H7 (cell line): ENCODE data around the gene ZSWIM6. TPM values are rescaled to one million over a fixed set of nuclear protein-coding genes. Genes with fewer than 3 reads are reported as not detected.
"Not testable (repeated sequence)": the region's sequence is repeated elsewhere in the genome, so short reads cannot be mapped to it uniquely, and the experiment has no call there.

Experiments
- DNase-seq: peaks from one replicate; pipeline ENCODE4 v3.0.0; 2012
- H3K27me3 ChIP-seq: 2 replicates; pipeline ENCODE4 v1.6.0; 2011; ENCODE audit warnings: mild to moderate bottlenecking, low read length; ENCODE audit not compliant: control insufficient read depth, insufficient read depth
- H3K36me3 ChIP-seq: replicated peaks from 2 replicates; pipeline ENCODE4 v1.5.1; 2011; ENCODE audit warnings: low read length; ENCODE audit not compliant: control insufficient read depth, insufficient read depth
- H3K4me3 ChIP-seq: 2 replicates; pipeline ENCODE4 v1.5.1; 2011; ENCODE audit warnings: low read depth, mild to moderate bottlenecking, control low read depth, low read length, moderate library complexity; ENCODE audit not compliant: insufficient read depth
- total RNA-seq: library from RNA; depleted of rRNA; stranded (reverse); fragments of >200 nt; shearing (Covaris generic); gene quantifications from 2 replicates; pipeline ENCODE4 v1.2.3, GENCODE V29; 2014

The ZSWIM6 gene
- total RNA-seq, 1 experiment from 2014 or later, result 9.1 TPM

DNA sequence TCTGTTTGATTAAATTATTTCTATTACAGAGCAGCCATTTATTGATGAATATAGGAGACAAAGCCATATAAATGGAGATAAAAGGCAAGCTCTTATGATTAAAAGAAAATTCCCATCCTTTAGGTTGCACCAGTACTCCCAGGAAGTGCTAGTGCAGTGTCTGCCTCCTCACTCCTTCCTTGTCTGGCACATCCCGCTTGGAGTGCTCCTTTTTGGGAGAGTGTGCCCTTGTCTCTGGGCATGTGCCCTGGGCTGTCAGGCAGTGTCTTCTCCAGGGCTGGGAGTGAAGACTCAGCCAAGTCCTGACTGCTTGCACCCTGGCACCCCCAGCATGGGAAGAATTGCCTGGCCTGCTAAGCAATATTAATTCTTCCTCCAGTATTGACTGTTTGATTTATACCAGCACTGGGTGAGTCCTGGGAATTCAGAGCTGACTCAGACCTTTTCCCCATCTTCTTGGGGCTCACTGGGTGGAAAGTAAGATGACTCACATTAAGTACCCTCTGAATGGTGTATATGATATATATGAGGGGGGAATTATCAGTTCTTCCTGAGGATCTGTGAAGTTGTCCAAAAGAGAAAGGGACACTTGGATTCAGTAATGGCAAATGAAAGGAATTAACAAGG lies 62.1 kb downstream of the ZSWIM6 start:
- H3K4me3 ChIP-seq, result no peak overlapping the region
- DNase-seq, result no peak
- no peaks in the 10 kb centered on the region for H3K27me3 ChIP-seq
- H3K36me3 ChIP-seq, result no peaks in the 10 kb centered on the region

DNA sequence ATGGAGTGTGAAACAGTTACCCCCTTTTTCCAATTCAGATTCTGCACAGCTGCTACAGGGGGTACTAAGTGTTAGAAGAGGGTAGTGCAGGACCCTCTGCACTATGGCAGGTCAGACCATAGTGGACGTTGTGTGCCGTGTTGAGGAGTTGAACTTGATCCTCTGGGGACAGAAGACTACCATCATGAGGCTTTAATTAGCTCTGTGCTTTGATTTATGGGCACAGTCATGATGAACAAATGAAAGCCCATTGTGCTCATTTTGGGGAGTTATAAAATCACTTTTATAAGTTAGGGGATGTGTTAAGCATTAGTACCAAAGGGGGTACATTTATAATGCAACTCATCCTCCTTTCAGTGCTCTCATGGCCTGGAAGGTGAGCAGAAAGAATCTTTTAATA lies 62.7 kb downstream of the ZSWIM6 start:
- DNase-seq, result no peak
- Histone ChIP-seq H3K36me3 (no peaks in the 10 kb centered on the region), H3K4me3 (no peak overlapping the region), H3K27me3 (no peaks in the 10 kb centered on the region)

DNA sequence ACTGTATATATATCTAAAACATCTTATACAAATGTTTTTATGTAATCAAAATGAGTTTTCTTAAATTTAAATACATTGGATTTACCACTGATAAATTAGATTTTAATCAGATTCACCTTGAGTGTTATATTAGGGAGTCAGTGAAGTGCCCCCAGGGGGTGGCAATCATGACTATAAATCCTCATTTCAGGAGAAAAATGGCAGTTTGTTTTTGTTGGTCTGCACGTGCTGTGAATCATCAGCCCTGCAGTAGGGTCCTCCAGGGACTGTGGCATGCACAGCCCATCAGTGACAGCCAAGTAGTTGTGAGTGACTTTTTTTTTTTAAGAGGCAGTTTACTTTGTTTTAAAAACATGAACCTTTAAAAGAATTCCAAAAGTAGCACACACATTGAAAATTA lies 65.2 kb downstream of the ZSWIM6 start:
- no peak for DNase-seq
- no peak overlapping the region for H3K4me3 ChIP-seq
- no peaks in the 10 kb centered on the region for H3K36me3 ChIP-seq
- no peaks in the 10 kb centered on the region for H3K27me3 ChIP-seq

DNA sequence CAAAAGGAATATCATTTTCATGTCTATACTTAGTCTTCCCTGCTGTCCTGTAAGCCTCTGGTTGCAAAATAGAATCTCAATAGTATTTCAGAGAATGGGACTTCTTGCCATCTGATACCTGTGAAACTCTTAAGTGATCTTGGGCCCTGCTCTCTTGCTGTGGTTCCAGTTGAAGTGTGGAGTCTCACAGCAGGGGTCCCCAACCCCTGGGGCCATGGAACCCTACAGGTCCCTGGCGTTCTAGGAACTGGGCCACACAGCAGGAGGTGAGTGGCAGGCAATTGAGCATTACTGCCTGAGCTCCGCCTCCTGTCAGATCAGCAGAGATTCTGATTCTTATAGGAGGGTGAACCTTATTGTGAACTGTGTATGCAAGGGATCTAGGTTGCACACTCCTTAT lies 65.9 kb downstream of the ZSWIM6 start:
- Histone ChIP-seq H3K4me3 (no peak overlapping the region), H3K27me3 (no peaks in the 10 kb centered on the region), H3K36me3 (no peaks in the 10 kb centered on the region)
- no peak for DNase-seq

DNA sequence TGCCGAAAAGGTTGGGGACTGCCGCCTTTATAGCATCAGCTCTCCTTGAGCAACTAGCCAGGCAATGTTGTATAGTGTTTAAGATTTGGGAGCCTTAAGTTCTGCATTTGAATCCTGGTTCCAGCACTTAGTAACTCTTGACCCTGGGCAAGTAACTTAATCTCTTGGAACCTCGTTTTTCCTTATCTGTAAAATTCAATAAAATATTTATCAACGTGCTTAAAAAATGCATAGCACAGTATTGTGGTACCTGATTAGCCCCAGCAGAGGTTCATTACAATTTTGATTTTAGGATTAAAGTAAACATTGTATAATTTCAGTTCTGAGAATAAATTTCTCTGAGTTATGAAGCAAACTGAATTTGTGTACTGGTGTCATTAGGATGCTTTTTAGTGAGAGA lies 66.4 kb downstream of the ZSWIM6 start:
- H3K36me3 ChIP-seq, result no peaks in the 10 kb centered on the region
- no peaks in the 10 kb centered on the region for H3K27me3 ChIP-seq
- no peak overlapping the region for H3K4me3 ChIP-seq
- DNase-seq, result no peak

GRCh38 chr5:61399679-61400078 lies 67.6 kb downstream of the ZSWIM6 start:
- H3K36me3 ChIP-seq, result no peaks in the 10 kb centered on the region
- no peak overlapping the region for H3K4me3 ChIP-seq
- no peak for DNase-seq
- no peaks in the 10 kb centered on the region for H3K27me3 ChIP-seq

DNA sequence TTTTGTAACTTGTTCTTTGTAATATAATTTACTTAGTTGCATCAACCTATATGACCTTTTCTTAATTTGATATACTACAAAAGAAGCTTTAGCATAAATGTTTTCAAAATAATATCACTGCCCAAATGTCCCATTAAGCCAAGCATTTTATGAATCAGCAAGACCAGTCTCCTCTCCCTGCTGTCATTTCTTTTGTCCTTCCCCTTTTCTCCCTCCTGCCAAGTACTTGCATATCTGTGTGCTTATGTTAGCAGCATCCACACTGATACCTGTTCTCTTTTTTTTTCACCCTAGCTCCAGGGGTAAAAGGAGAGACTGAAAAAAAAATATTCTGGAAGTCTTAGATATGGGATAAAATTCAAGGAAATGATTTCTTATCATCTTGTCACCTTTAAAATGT lies 69.7 kb downstream of the ZSWIM6 start:
- DNase-seq, result peak; percentile 42
- Histone ChIP-seq H3K4me3 (no peak overlapping the region), H3K27me3 (no peaks in the 10 kb centered on the region), H3K36me3 (no peaks in the 10 kb centered on the region)

DNA sequence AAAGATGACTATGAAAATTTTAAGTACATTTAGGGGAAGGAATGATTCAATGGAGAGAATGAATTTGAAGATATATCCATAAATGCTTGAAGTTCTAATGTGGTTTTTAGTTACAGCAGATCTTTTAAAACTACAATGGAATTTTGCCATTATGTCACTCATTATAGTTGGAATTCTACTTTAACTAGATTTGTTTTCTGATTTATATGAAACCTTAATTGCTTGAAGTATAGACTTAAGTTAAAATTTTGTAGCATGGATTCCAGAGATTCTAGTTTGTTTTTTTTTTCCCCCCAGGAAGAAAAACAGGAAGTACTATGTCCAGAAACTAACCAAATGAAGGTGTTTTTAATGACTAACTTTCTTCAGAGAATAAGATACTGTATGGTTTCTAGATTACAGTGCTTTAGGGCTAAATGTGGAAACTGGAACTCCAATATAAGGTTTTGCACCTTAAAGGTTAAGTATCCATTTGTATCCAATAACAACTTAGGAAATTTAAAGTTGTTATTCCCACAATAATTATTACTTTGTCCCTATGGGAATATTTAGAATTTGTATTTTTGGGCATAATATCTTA lies 70.3 kb downstream of the ZSWIM6 start:
- no peak for DNase-seq
- Histone ChIP-seq H3K4me3 (no peak overlapping the region), H3K27me3 (no peaks in the 10 kb centered on the region), H3K36me3 (no peaks in the 10 kb centered on the region)

DNA sequence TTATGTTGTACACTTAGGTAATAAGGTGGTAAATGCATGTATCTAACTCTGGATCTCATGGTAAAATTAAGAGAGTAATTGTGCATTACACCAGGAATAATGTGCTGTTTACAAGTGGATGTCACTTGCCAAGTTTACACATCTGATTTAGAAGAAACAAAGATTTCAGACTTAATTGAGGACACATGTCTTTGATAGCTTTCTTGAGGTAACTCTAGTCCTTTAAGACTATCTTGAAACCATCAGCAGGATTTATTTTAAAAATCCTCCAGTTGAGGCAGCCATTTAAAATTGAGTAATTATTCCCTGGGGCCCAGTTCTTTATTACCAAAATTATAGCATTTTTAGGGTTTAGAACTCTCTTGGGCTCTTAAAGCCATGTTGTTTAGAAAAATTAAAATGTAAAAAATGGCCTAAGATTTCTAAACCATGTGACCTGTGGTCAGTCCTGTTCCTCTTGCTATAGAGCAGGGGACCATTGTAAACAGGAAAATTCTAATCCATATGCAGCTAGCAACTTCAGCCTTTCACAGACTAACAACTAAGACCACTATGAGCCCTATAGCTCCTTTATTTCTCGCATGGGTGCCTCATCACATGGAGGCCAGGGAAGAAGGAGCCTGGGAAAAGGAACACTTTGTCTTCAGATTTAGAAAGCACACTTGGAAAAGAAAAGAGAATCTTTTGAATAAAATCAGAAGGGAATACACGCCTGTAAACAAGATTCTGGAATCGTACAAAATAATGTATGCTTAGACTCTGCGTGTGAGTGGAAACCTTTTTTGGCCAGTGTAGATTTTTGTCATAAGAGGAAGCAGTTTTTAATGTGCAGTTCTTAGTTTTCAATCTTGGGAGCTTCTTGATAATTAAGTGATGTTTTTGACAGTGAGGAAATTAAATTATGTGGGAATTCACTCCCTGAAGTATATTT lies 71.2 kb downstream of the ZSWIM6 start:
- no peak for DNase-seq
- H3K27me3 ChIP-seq, result no peaks in the 10 kb centered on the region
- no peaks in the 10 kb centered on the region for H3K36me3 ChIP-seq
- no peak overlapping the region for H3K4me3 ChIP-seq

DNA sequence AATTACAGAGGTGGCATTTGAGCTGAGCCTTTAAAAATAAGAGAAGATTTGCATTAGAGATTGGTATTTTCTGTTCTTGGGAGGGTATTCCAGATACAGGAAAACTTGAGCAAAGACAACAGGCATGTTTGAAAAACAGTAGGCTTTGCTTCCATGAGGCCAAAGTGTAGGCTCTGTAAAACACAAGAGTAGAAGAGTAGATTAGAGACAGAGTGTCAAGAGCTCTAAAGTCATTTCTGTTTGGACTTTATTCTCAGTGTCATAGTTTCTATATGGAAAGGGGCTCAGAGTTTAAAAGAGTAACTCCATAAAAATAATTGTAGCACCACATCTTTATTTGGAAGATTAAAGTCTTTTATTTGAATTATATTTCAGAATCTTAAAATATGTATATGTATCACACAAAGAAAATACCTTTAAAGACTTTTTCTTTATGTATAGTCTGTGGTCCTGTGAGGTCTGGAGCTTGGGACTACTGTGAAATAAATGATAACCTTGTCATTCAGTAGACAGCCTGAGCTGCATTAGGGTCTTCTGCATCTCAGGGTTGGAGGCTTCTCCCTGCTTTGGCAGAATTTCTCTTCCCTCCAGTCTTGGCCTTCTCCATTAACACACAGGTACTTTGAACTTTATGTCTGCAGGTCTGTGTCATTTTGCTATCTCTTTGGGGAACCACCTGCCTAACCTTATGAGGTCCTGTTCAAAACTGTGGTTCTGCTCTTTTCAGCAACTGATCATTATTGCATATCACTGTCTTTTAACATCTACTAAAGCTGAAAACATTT lies 73.6 kb downstream of the ZSWIM6 start:
- DNase-seq, result no peak
- H3K4me3 ChIP-seq, result no peak overlapping the region
- no peaks in the 10 kb centered on the region for H3K36me3 ChIP-seq
- H3K27me3 ChIP-seq, result no peaks in the 10 kb centered on the region

DNA sequence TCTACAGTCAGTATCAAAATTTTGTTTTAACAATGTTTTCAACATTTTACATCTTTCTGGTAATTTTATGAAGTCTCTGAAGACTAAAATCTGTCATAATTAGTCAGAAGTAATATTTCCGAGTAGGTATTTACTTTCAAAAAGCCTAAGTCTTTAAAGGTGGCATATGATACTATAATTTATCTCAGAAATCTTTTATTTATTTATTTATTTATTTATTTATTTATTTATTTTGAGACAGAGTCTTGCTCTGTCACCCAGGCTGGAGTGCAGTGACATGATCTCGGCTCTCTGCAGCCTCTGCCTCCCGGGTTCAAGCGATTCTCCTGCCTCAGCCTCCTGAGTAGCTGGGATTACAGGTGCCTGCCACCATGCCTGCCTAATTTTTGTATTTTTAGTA lies 74.4 kb downstream of the ZSWIM6 start:
- DNase-seq, H3K27me3 ChIP-seq, H3K36me3 ChIP-seq, H3K4me3 ChIP-seq: not testable (repeated sequence)

DNA sequence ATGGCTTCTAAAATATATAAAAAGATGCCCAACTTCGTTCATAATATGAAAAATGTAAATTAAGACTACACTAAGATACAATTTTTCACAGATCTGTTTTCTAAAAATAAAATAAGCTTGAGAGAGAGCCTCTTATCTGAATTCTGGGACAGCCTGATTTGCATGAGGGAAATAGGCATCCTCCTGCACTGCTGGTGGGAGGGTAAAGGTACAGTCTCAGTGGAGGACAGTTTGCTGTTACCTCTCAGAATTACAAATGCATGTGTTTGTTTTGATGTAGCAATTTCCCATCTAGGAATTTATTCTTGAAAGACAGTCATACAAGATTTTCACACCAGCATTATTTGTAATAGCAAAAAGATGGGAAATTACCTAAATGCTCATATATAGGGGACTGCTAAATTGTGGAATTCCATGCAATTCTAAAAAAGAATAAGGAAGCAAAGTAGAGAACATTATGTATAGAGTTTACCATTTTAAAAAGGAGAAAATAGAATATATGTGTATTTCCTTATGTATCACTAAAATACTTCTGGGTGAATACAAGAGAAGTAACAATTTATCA lies 75.7 kb downstream of the ZSWIM6 start:
- DNase-seq, result no peak

GRCh38 chr5:61408476-61409168 lies 76.6 kb downstream of the ZSWIM6 start:
- no peaks in the 10 kb centered on the region for H3K27me3 ChIP-seq
- H3K4me3 ChIP-seq, result peak overlapping the region; percentile 53
- peak; percentile 93 for DNase-seq

More for the DNA sequence above, 75.7 kb downstream of the ZSWIM6 start:
- Histone ChIP-seq H3K4me3 (no peak overlapping the region), H3K36me3 (no peaks in the 10 kb centered on the region), H3K27me3 (no peaks in the 10 kb centered on the region)

GRCh38 chr5:61409568-61409967 lies 77.5 kb downstream of the ZSWIM6 start:
- Histone ChIP-seq H3K27me3 (no peaks in the 10 kb centered on the region), H3K4me3 (no peak overlapping the region), H3K36me3 (no peaks in the 10 kb centered on the region)
- no peak for DNase-seq

More at GRCh38 chr5:61408476-61409168, 76.6 kb downstream of the ZSWIM6 start:
- H3K36me3 ChIP-seq, result no peaks in the 10 kb centered on the region
